IMR-90 (cell line): ENCODE results near the gene FABP6. TPM values are rescaled to one million over a fixed set of nuclear protein-coding genes. Genes with fewer than 3 reads are reported as not detected.

Experiments used
- ATAC-seq: fragments of 200-7000 bp; cut with Tn5 transposase; 2 replicates; pipeline ENCODE4 v1.9.1; 2020; ENCODE audit warnings: low read depth, mild to moderate bottlenecking, moderate library complexity
- BruUV-seq: library from RNA; stranded (reverse); fragments of 400-500 nt; replicated peaks from 2 replicates; lab custom pipeline; 2021; lab: Mats Ljungman, UMichigan
- CTCF ChIA-PET: fragments of 300-600 bp; formaldehyde crosslinking; extraction: SDS; loops from one replicate; lab custom pipeline; 2021; ENCODE audit warnings: antibody characterized with exemption; lab: Yijun Ruan, JAX
- POLR2A ChIA-PET: fragments of 300-600 bp; sonication (Branson Sonifier 250); formaldehyde crosslinking; loops from one replicate; lab custom pipeline; 2022; ENCODE audit warnings: antibody characterized with exemption; ENCODE audit not compliant: unreplicated experiment; lab: Charles Lee
- DNase-seq: peaks from one replicate; pipeline ENCODE4 v3.0.0; 2013
- H2AFZ ChIP-seq: replicated peaks from 2 replicates; pipeline ENCODE3; 2013; ENCODE audit warnings: low read length, mild to moderate bottlenecking; ENCODE audit not compliant: poor library complexity
- H2AK5ac ChIP-seq: 2 replicates; pipeline ENCODE4 v1.6.1; 2013; ENCODE audit warnings: low read depth, low read length, inconsistent platforms
- H2AK9ac ChIP-seq: replicated peaks from 2 replicates; pipeline ENCODE3; 2013; ENCODE audit warnings: mild to moderate bottlenecking, low read depth, low read length, moderate library complexity; ENCODE audit not compliant: poor library complexity
- H2BK120ac ChIP-seq: 2 replicates; pipeline ENCODE4 v1.6.1; 2013; ENCODE audit warnings: low read depth, low read length, inconsistent platforms
- H2BK15ac ChIP-seq: 3 replicates; pipeline ENCODE4 v1.6.1; 2013; ENCODE audit warnings: low read depth, low read length, inconsistent platforms
- H2BK20ac ChIP-seq: 2 replicates; pipeline ENCODE4 v1.6.1; 2013; ENCODE audit warnings: low read depth, mild to moderate bottlenecking, inconsistent platforms, low read length, moderate library complexity
- H2BK5ac ChIP-seq: 2 replicates; pipeline ENCODE4 v1.6.1; 2013; ENCODE audit warnings: mild to moderate bottlenecking, low read depth, low read length, inconsistent platforms; ENCODE audit not compliant: poor library complexity, severe bottlenecking
- H3K14ac ChIP-seq: replicated peaks from 2 replicates; pipeline ENCODE4 v1.6.1; 2013; ENCODE audit warnings: low read depth, low read length, inconsistent platforms
- H3K18ac ChIP-seq: 2 replicates; pipeline ENCODE4 v1.6.1; 2013; ENCODE audit warnings: low read depth, low read length, control low read depth
- H3K23ac ChIP-seq: 2 replicates; pipeline ENCODE4 v1.6.1; 2013; ENCODE audit warnings: low read depth, low read length, inconsistent platforms
- H3K27ac ChIP-seq: 2 replicates; pipeline ENCODE4 v1.5.1; 2013; ENCODE audit warnings: mild to moderate bottlenecking, control low read depth, low read length; ENCODE audit not compliant: insufficient read depth
- H3K27me3 ChIP-seq: 2 replicates; pipeline ENCODE4 v1.6.1; 2013; ENCODE audit warnings: low read length; ENCODE audit not compliant: control insufficient read depth, insufficient read depth
- H3K36me3 ChIP-seq: 2 replicates; pipeline ENCODE4 v1.6.1; 2013; ENCODE audit warnings: low read length, mixed read lengths; ENCODE audit not compliant: control insufficient read depth, insufficient read depth
- H3K4ac ChIP-seq: 2 replicates; pipeline ENCODE4 v1.6.1; 2013; ENCODE audit warnings: low read depth, low read length, inconsistent platforms
- H3K4me1 ChIP-seq: 2 replicates; pipeline ENCODE4 v1.6.1; 2013; ENCODE audit warnings: low read length, mixed read lengths; ENCODE audit not compliant: control insufficient read depth, insufficient read depth
- H3K4me2 ChIP-seq: 2 replicates; pipeline ENCODE4 v1.6.1; 2013; ENCODE audit warnings: low read depth, mild to moderate bottlenecking, control low read depth, low read length, moderate library complexity
- H3K4me3 ChIP-seq: 2 replicates; pipeline ENCODE4 v1.5.1; 2013; ENCODE audit warnings: low read depth, mild to moderate bottlenecking, control low read depth, low read length, moderate library complexity; ENCODE audit not compliant: insufficient read depth
- H3K56ac ChIP-seq: 2 replicates; pipeline ENCODE4 v1.6.1; 2013; ENCODE audit warnings: low read length, inconsistent platforms; ENCODE audit not compliant: insufficient read depth; ENCODE audit errors: extremely low read depth
- H3K79me1 ChIP-seq, 2 experiments: 2 replicates each; pipeline ENCODE4 v1.6.1; 2013; ENCODE audit warnings: low read length in 2 of 2, inconsistent platforms in 1 of 2, low read depth in 1 of 2
- H3K9ac ChIP-seq: 2 replicates; pipeline ENCODE4 v1.6.1; 2013; ENCODE audit warnings: low read depth, low read length, control low read depth
- H3K9me1 ChIP-seq: 2 replicates; pipeline ENCODE4 v1.6.1; 2013; ENCODE audit warnings: low read length, inconsistent platforms; ENCODE audit not compliant: insufficient read depth
- H3K9me3 ChIP-seq: 2 replicates; pipeline ENCODE4 v1.6.1; 2013; ENCODE audit warnings: low read length; ENCODE audit not compliant: control insufficient read depth, insufficient read depth
- H4K20me1 ChIP-seq: 2 replicates; pipeline ENCODE4 v1.6.1; 2013; ENCODE audit warnings: low read length, inconsistent platforms; ENCODE audit not compliant: insufficient read depth
- H4K5ac ChIP-seq: 2 replicates; pipeline ENCODE4 v1.6.1; 2013; ENCODE audit warnings: mild to moderate bottlenecking, low read depth, low read length, control low read depth
- H4K8ac ChIP-seq, 2 experiments: 2 replicates each; pipeline ENCODE4 v1.6.1; 2013; ENCODE audit warnings: low read depth in 2 of 2, low read length in 2 of 2, control low read depth in 1 of 2, inconsistent platforms in 1 of 2
- H4K91ac ChIP-seq: 2 replicates; pipeline ENCODE4 v1.6.1; 2013; ENCODE audit warnings: low read depth, low read length, inconsistent platforms; ENCODE audit not compliant: insufficient read depth
- BHLHE40 ChIP-seq: fragments of 150-350 bp; IDR thresholded peaks from 2 replicates; pipeline ENCODE4 v1.6.1; 2016; ENCODE audit warnings: mild to moderate bottlenecking, low read depth, low read length
- CEBPB ChIP-seq: IDR thresholded peaks from 2 replicates; pipeline ENCODE4 v1.6.1; 2012; ENCODE audit warnings: low read depth, low read length, improper control_type of control experiment
- CHD1 ChIP-seq: IDR thresholded peaks from 2 replicates; pipeline ENCODE4 v1.6.1; 2012; ENCODE audit warnings: low read depth, low read length, improper control_type of control experiment
- CTCF ChIP-seq: conservative IDR thresholded peaks from 2 replicates; pipeline ENCODE4 v1.5.1; 2012; ENCODE audit warnings: mild to moderate bottlenecking, low read depth, low read length, improper control_type of control experiment
- ELK1 ChIP-seq: fragments of 150-350 bp; IDR thresholded peaks from 2 replicates; pipeline ENCODE4 v1.6.1; 2016; ENCODE audit warnings: low read depth, mild to moderate bottlenecking, low read length, moderate library complexity, borderline replicate concordance
- FOS ChIP-seq: fragments of 150-350 bp; IDR thresholded peaks from 2 replicates; pipeline ENCODE4 v1.6.1; 2016; ENCODE audit warnings: low read depth, low read length
- POLR2A ChIP-seq: IDR thresholded peaks from 2 replicates; pipeline ENCODE4 v1.6.1; 2012; ENCODE audit warnings: mild to moderate bottlenecking, low read depth, low read length
- RAD21 ChIP-seq: IDR thresholded peaks from 2 replicates; pipeline ENCODE4 v1.6.1; 2012; ENCODE audit warnings: low read length, improper control_type of control experiment
- RFX5 ChIP-seq: IDR thresholded peaks from 2 replicates; pipeline ENCODE4 v1.8.0; 2012; ENCODE audit warnings: low read depth, mild to moderate bottlenecking, low read length, moderate library complexity
- WGBS, 2 experiments: methylation state at CpG; one replicate each; pipeline versions ENCODE4 v1.1.5 to v1.1.7; 2013; ENCODE audit warnings: missing lambda C conversion rate in 2 of 2; ENCODE audit not compliant: insufficient read length in 1 of 2; ENCODE audit errors: extremely low coverage in 2 of 2; 5-methylcytosine and 5-hydroxymethylcytosine counted together
- dilution Hi-C: fragments of 300-500 bp; cut with HindIII; formaldehyde crosslinking; loops from one replicate; pipeline ENCODE4 v1.14.3; 2018; ENCODE audit warnings: low sequenced_read_pairs; ENCODE audit not compliant: unreplicated experiment
- in situ Hi-C: fragments of 300-500 bp; cut with MboI; formaldehyde crosslinking; loops from 3 replicates; pipeline ENCODE4 v1.14.3; 2019; ENCODE audit warnings: low sequenced_read_pairs, inconsistent platforms, mixed read lengths
- intact Hi-C: fragments of 100-400 bp; cut with micrococcal nuclease; formaldehyde crosslinking; loops from 2 replicates; pipeline ENCODE4 v1.10.0; 2022
- polyA plus RNA-seq, 3 experiments: library from polyadenylated mRNA; depleted of rRNA; stranded (reverse); fragments of >200 nt; gene quantifications; 2 replicates each; pipeline ENCODE4 v1.2.3, GENCODE V29; 2012; ENCODE audit warnings: low replicate concordance in 1 of 3
- total RNA-seq: library from RNA; depleted of rRNA; stranded (reverse); fragments of >200 nt; gene quantifications from 2 replicates; pipeline ENCODE4 v1.2.3, GENCODE V29; 2012

The FABP6 gene
- total and polyA plus RNA-seq, 2 of the 4 experiments (the other 2 are of a cell fraction), result not detected

GRCh38 chr5:160280384-160281095, 51.2 kb downstream of the FABP6 start:
- WGBS, 2 experiments, result 99% methylated on average over 11 of the region's 26 CpGs; no CpG with 5 or more reads in 1 of the 2 experiments
- DNase-seq (no peak), ATAC-seq (no peak)
- Histone ChIP-seq H3K23ac (no peak overlapping the region), H3K4ac (no peak overlapping the region), H2AK9ac (no peak overlapping the region), H2AFZ (no peak overlapping the region), H2BK20ac (no peak overlapping the region), H2AK5ac (no peak overlapping the region), H3K27ac (no peak overlapping the region), H2BK5ac (no peak overlapping the region), H3K14ac (no peak overlapping the region), H4K20me1 (no peaks in the 10 kb centered on the region), H3K9me1 (no peaks in the 10 kb centered on the region; the same call in 1 of the 2 replicates), H2BK120ac (no peak overlapping the region), H3K9ac (no peak overlapping the region), H4K91ac (no peak overlapping the region), H3K79me1 (0 out of 4 replicates have a peak, but pooled peaks cover 0 to 5% of the 10 kb centered on the region in 2 experiments), H3K56ac (no peak overlapping the region), H4K5ac (no peak overlapping the region), H3K4me3 (no peak overlapping the region), H3K4me2 (no peak overlapping the region), H3K4me1 (no peaks in the 10 kb centered on the region), H3K36me3 (peaks cover 5% of the 10 kb centered on the region), H3K27me3 (no peaks in the 10 kb centered on the region), H2BK15ac (no peak overlapping the region), H3K18ac (no peak overlapping the region), H3K9me3 (no peaks in the 10 kb centered on the region), H4K8ac (no peak overlapping the region)
- dilution Hi-C loops, result no loop called here
- in situ Hi-C loops, result no loop called here
- no TSS peak for BruUV-seq
- intact Hi-C loops, result no loop called here
- TF ChIP-seq ELK1 (no peak), POLR2A (no peak), RFX5 (no peak), CHD1 (no peak), RAD21 (no peak), FOS (no peak), CEBPB (no peak), CTCF (no peak), BHLHE40 (no peak)
- POLR2A ChIA-PET, result no interaction called here
- CTCF ChIA-PET, result no interaction called here
